HUDEP-2 (cell line): ENCODE data around the gene TESK2.
"Not testable (repeated sequence)": the region's sequence is repeated elsewhere in the genome, so short reads cannot be mapped to it uniquely, and the experiment has no call there.

ENCODE experiments used
- DNase-seq, 76 experiments: peaks; one replicate each; lab custom pipeline; 2025; ENCODE audit not compliant: unreplicated experiment in 76 of 76; lab: John Stamatoyannopoulos, UW

Gene TESK2

DNA sequence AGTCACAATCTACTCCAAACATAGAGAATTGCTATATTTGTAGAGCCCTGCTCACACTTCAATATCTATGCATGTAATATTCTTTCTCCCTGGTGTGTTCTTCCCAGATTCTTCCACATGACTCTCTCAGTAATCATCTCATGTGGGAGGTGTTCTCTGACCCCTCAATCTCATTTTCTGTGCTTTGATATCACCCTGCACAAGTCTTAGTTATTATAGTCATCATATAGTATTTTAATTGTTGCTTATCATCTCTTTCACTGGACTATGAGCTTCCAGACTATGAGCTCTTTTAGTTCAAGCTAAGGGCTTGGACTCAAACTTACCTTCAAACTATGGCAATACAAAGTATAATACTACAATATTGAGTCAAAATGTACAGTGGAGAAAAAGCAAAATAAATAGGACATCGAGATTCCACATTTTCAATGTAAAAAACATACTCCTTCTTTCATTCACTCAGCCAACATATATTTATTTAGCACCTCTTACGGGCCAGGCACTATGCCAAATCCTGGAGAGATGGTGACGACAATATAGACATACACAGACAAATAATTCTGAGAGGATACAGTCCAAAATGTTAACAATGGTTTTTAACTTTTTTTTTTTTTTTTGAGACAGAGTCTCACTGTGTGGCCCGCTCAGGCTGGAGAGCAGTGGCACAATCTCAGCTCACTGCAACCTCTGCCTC, 12.7 kb downstream of the TESK2 start:
- DNase-seq = no peak

DNA sequence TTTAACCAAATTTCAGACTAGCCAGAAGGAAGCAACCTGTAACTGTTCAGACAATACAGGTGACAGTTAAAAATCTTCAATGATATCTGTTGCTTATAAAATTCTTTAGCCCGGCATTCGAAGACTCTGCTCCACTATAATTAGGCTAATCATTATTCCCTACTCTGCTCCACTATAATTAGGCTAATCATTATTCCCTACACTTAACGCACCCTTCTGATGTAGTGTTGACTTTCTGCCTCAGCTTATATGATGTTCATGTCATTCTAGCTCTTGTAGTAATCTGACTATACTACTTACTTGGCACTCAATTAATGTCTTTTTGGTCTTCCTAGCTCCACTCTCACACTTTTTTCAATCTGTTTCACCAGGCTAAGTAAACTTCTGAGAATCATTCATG, 13.3 kb downstream of the TESK2 start:
- DNase-seq = no peak

DNA sequence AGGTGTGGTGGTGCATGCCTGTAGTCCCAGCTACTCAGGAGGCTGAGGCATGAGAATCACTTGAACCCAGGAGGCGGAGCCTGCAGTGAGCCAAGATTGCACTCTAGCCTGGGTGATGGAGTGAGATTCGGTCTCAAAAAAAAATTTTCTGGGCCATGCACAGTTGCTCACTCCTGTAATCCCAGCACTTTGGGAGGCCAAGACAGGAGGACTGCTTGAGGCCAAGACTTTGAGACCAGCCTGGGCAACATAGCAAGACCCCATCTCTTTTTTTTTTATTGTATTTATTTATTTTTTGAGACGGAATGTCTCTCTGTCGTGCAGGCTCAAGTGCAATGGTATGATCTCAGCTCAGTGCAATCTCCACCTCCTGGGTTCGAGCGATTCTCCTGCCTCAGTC, 16.8 kb downstream of the TESK2 start:
- not testable (repeated sequence) for DNase-seq

DNA sequence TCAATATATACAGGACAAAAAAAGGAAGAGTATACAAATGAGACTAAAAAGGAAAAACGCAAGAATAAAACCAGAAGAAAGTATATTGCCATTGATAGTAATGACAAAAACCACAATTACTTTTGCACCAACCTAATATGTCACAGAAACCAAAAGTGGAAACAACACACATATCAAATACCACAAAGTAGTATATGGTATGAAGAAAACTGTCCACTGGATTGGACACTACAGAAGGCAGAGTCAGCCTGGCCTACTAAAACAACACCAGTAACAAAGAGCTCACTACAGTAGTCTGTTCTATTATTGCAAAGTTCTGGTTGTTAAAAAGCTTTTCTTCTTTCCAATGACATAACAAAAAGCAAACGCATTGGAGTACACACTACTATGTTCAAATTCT, 17.7 kb downstream of the TESK2 start:
- DNase-seq = no peak

DNA sequence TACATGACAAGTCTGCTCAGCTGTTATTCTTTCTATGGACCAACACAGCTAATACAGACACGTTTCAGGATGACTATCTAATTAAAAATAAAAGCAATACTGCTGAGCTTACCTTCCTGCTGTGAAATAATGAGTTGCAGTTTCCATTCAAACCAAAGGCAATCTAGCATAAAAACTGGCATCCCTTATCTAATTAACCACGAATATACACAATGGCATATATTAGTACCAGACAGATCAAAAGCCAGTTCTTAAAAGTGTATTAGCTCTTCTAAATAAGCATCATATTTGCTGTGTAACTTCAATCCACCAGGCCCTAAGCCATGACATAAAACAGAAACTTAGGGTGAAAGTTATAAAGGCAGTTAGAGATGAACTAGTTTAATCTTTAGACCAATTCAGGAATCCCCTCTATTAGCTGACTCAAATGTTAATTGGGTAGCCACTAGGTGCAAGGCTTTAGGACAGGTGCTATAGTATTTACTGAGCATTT, 20.6 kb downstream of the TESK2 start:
- DNase-seq = no peak

DNA sequence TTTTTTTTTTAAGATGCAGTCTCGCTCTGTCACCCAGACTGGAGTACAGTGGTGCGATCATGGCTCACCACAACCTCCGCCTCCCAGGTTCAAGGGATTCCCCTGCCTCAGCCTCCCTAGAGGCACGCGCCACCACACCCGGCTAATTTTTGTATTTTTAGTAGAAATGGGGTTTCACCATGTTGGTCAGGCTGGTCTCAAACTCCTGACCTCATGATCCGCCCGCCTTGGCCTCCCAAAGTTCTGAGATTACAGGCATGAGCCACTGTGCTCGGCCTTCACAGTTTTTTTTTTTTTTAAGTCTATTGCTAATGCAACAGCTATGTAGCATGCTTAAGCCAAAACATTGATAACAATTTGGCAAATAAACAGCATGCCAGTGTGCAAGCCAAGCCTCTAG, 23.6 kb downstream of the TESK2 start:
- DNase-seq = not testable (repeated sequence)

DNA sequence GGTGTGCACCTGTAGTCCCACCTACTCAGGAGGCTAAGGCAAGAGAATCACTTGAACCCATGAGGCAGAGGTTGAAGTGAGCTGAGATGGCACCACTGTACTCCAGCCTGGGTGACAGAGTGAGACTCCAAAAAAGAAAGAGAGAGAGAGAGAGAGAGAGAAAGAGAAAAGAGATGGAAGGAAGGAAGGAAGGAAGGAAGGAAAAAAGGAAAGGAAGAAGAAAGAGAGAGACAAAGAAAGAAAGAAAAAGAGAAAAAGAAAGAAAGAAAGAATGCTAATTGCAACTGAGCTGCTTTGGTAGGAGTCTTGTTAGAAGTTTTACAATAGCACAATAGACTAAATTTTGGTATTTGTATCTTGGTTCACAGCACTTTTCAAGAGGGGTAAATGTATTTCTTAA, 25.7 kb downstream of the TESK2 start:
- DNase-seq = no peak

DNA sequence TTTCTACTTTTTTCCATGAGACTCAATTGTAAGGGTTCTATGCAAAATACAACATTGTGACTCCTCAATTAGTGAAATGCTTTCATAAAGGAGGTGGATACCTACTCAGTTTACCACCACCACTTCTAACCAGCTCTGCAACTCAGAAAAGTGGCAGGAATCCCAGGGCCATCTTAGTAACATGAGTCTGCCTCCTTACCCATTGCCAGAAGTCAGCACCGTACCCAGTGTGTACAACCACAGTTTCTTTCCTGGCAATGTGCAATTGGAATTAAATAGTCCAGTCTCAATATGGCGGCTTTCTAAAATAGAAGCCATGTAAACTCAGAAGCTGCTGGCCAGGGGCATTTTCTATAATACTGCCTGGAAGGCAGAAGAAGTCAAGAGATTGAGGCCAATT, 32.1 kb downstream of the TESK2 start:
- DNase-seq = no peak

DNA sequence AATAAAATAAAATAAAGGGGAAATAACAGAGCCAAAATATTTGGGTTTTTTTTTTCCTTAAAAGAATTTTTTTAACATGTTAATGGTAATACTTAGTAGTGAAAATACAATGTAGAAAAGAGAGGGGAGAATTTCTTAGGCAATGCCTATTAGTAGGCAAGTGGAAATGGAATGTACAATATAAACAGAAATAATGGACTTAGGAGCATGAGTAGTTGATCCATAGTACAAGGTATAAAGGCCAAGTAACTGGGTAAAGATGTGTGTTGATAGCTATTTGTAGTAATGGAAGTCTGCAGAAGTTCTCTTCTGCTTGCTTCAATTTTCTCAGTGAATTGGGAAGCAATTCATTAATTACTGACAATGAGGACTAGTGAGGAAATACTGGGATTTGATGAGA, 34.4 kb downstream of the TESK2 start:
- no peak for DNase-seq

DNA sequence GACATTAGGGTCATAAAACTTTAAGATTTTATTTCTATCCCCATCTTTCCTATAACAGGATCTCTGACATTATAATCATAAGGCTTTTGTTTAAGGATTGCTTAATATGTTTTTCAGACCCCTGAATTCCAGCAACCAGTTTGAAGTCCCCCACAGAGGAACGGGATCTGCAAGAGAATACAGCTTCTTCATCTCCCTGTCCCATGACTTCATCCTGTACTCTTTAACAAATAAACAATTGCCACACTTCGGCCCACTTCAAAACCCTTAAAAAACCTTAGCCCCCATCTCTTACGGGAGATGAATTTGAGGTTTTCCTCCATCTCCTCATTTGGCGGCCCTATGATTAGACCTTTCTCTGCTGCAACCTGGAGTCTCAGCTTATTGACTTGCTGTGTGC, 35.8 kb downstream of the TESK2 start:
- no peak for DNase-seq

DNA sequence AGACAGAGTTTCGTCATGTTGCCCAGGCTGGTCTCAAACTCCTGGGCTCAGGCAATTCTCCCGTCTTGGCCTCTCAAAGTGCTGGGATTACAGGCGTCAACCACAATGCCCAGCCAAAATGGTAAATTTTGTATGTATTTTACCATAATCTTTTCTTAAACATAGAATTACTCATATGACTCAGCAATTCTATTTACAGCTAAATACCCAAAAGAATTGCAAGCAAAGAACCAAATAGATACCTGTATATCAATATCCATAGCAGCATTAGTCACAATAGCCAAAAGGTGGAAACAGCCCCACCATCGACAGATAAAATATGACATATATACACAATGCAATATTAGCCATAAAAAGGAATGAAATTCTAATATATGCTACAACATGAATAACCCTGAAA, 36.5 kb downstream of the TESK2 start:
- DNase-seq = no peak

DNA sequence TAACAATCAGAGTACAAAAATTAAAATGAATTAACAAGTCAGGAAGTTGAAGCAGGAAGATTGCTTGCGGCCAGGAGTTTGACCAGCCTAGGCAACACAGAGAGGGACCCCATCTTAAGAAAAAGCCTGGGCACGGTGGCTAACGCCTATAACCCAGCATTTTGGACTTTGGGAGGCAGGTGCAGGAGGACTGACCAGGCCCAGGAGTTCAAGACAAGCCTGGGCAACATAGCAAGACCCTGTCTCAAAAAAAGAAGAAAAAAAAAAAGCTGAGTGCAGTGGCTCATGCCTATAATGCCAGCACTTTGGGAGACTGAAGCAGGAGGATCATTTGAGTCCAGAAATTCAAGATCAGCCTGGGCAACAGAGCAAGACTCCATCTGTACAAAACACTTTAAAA, 38.5 kb downstream of the TESK2 start:
- no peak for DNase-seq

DNA sequence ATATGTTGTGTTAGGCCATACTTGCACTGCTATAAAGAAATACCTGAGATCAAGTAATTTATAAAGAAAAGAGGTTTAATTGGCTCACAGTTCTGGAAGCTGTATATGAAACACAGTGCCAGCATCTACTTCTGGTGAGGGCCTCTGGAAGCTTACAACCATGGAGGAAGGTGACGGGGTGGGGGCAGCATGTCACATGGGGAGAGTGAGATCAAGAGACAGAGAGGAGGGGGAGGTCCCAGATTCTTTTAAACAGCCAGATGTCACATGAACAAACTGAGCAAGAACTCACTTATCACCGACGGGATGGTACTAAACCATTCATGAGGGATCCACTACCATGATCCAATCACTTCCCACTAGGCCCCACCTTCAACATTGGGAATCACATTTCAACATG, 42.6 kb downstream of the TESK2 start:
- no peak for DNase-seq

DNA sequence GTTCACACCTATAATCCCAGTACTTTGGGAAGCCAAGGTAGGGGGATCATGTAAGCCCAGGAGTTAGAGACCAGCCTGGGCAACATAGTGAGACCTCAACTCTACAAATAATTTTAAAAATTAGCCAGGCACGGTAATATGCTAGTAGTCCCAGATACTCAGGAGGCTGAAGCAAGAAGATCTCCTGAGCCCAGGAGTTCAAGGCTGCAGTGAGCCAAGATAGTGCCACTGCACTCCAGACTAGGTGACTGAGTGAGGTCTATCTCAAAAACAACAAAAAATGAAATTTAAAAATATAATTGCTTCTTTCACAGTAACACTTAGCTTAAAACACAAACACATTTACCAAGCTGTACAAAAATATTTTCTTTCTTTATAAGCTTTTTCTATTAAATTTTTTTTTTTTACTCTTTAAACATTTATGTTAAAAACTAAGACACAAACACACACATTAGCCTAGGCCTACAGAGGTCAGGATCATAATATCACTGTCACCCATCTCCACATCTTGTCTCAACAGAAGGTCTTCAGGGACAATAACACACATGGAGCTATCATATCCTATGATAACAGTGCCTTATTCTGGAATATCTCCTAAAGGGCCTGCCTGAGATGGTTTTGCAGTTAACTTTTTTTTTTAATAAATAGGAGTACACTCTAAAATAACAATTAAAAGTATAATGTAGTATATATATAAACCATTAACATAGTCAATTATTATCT, 43.9 kb downstream of the TESK2 start:
- peak in 16 of 76 experiments; percentile 2 to 64 (median 18) for DNase-seq

DNA sequence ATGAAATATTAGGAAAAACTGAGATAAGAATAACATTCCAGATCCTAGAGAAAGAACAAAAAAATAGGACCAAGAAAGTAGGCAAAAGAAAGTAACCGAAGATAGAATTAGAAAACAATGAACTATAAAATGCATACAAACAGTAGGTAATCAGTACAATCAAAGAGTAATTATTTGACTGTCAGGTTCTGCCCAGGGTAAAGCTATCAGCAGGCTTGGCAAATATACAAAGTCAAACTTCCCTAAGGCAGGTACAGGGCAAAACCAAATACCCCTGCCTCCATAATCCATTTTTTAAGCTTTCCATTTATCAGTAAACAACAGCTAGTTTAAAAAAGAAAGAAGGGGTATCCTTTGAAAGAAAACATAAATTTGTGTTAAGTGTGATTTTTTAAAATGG, 44.4 kb downstream of the TESK2 start:
- no peak for DNase-seq

DNA sequence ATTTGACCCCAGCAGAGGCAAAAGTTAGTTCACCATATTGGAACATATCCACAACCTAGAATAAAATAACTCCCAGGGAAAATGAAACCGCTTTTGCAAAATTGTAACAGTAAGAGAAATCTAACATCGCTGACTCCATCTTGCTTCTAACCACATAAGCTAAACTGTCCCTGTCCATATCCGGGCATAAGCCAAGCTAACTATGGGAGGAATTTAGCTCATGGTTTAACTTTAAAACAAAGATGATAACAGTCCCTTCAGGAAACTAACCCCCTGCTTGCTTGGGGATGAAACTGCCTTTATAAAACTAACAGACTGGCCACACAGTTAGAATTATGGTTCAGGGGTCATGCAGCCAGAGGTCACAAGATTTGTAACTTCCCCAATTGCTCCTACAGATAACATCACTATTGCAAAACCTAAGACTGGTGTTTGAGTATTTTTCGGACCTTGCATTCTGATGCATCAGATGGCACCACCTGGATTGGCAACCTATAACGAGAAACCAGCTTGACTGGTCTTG, 46.3 kb downstream of the TESK2 start:
- no peak for DNase-seq

DNA sequence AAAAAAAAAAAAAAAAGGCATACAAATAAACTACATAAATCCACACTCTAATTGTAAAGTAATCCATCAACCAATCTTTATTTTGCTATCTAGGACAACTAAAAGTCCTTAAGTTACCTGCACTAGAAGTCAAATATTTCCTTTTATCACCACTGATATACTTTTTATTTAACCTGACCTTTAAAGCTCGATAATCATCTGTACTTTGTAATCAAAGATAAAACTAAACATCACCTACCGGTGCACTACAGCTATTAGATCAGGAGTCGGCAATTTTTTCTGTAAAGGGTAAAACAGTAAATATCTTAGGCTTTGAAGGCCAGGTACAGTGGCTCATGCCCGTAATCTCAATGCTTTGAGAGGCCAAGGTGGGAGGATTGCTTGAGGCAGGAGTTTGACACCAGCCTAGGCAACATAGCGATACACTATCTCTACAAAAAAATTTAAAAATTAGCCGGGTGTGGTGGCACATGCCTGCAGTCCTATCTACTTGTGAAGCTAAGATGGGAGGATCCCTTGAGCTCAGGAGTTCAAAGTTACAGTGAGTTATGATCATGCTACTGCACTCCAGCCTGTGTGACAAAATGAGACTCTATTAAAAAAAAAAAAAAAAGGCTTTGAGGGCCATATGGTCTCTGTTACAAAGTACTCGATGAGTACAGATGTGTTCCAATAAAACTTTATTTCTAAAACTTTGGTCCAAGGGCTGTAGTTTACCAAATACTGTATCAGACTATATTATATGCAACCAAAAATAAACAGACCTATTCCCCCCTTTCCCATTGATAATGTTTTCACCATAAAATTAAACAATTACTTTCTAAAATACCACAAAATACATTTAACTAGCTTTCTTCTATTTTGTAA, 47.1 kb downstream of the TESK2 start:
- DNase-seq = peak in 41 of 76 experiments; percentile 4 to 68 (median 28)

DNA sequence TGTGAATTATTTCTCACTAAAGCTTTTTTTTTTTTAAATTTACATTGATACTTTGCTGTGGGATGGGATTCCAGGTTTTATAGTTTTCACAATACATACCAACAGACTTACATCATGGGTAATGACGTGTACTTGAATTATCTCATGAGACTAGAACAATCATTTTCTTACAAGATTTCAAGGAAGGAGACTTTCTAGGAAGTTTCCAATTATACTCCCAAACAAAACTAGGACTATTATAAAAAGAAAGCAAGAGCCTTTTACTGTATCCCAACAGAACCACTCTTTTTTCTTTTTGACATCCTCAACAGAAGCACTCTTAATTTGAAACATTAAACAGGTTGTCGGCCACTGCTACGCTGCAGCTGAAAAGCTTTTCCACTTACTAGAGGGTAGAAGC, 48.7 kb downstream of the TESK2 start:
- no peak for DNase-seq

DNA sequence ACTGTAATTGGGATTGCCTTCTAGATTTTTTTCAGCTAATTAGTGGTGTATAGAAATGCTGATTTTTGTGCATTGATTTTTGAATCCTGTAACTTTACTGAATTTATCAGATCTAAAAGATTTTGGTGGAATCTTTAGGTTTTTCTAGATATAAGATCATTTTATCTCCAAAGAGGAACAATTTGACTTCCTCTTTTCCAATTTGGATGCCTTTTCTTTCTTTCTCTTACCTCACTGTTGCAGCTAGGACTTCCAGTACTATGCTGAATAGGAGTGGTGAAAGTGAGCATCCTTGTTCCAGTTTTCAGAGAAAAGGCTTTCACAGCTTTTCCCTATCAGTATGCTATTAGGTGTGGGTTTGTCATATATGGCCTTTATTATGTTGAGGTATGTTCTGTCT, 53.6 kb downstream of the TESK2 start:
- no peak for DNase-seq

DNA sequence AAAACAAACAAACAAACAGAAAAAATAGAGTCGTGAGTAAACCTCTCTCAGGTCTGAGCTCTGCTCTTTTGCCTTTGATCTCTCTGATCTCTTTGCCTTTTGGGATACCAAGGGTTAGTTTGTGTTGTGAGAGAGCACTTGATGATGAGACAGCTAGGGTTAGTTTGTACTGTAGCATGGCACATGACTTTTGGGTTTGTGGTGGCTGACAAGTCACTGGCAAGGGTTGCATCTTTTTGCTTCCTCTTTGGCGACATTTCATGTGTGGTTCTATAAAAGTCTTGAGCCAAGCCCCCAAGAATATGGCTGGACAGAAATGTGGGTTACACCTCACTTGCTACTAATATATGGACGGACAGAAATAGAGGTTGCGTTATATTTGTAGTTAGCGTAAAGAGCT, 60.5 kb downstream of the TESK2 start:
- DNase-seq = no peak

DNA sequence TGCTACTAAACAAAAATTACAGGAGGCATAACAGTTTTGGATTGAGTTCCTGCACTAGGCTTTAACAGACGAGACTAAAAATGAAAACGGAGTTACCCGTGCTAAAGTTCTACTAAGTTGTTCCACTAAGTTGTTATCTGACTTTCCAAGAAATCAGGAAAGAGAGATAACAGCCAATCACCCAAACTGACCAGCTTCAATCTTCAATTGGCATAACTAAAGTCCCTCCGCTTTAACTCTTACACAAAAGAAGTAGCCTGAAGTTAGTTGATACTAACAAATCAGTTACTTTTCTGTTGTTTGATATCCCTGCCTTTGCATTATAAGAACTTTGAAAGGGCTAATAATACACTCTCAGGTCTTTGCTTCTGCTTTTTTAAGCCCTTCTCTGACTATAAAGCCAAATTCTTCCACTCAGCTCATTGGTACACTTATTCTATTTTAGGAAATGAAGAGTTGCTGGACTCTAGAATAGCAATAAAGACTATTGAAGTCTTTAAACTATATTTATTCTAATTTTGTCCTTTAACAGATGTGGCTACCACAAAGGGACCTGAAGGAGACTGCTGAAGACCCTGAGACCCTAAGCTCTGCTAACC, 61.3 kb downstream of the TESK2 start:
- DNase-seq = peak in 7 of 76 experiments; percentile 8 to 52 (median 37)
